ENCODE data around the gene UQCC5. TPM values are rescaled to one million over a fixed set of nuclear protein-coding genes. Genes with fewer than 3 reads are reported as not detected.

The UQCC5 gene
- total and polyA plus RNA-seq, 2 donors (not counting 3 experiments of a cell fraction or from before 2014, with no cell fraction given): 9.9 to 22.6 TPM

GRCh38 chr3:52533623-52534280 is 2.7 kb upstream of the UQCC5 start, which contains the start of gene NT5DC2:
Gene NT5DC2, minus strand, starts transcription at chr3:52533857. Its CDS starts 120 bp downstream, at chr3:52533737.
- intact Hi-C loops (cut with micrococcal nuclease) (no loop called here), dilution Hi-C loops (cut with MboI; ENCODE audit: extremely low pct_ligation_motif_present, low sequenced_read_pairs) (no loop called here)
- peak within 1 kb of the TSS; percentile 95 for H3K9ac ChIP-seq (replicated peaks; ENCODE audit: extremely low read depth, insufficient read depth, low read length)
- CTCF ChIA-PET: no interaction called here
- H3K9me1 ChIP-seq (replicated peaks; ENCODE audit: control insufficient read depth, extremely low read depth, insufficient read depth, low read length): no peaks in the 10 kb centered on the region
- TF ChIP-seq CTCF (IDR thresholded peaks at IDR 0.05; ENCODE audit: extremely low read depth in 1 of 2, insufficient read depth in 1 of 2, low read depth in 1 of 2, low read length in 2 of 2) (peak in 1 of 2 donors; percentile 21), POLR2A (IDR thresholded peaks at IDR 0.05; ENCODE audit: low read depth, low read length) (peak; percentile 52), EZH2 (IDR thresholded peaks at IDR 0.05; ENCODE audit: borderline replicate concordance, low read depth, low read length, severe bottlenecking) (no peak), MYC (IDR thresholded peaks at IDR 0.05; ENCODE audit: low read depth, low read length) (no peak), FOS (IDR thresholded peaks at IDR 0.05; ENCODE audit: borderline replicate concordance, insufficient read depth, low read length) (no peak), MAX (IDR thresholded peaks at IDR 0.05; ENCODE audit: insufficient read depth, insufficient read length) (no peak), GATA2 (IDR thresholded peaks at IDR 0.05; ENCODE audit: insufficient read depth, insufficient read length, low read depth, low read length) (no peak), POLR2AphosphoS5 (IDR thresholded peaks at IDR 0.05; ENCODE audit: insufficient read depth, low read depth, low read length) (peak; percentile 36), JUN (IDR thresholded peaks at IDR 0.05; ENCODE audit: borderline replicate concordance, insufficient read depth, insufficient read length, low read depth) (no peak)
- H3K27me3 ChIP-seq (ENCODE audit: control insufficient read depth in 2 of 2, insufficient read depth in 2 of 2, low read length in 2 of 2): no peaks in the 10 kb centered on the region
- DNase-seq (ENCODE audit: low read depth, low spot score) (peak; percentile 58), FAIRE-seq (peak; percentile 62)
- POLR2A ChIA-PET: interaction anchor here (1.1 kb wide), 1 partner anchor 43 kb away, joined by 3 read pairs; no protein-coding TSS in a partner anchor
- peak within 1 kb of the TSS; percentile 34 to 90 (median 71) for H3K4me3 ChIP-seq (replicated peaks in 1 of 3; ENCODE audit: insufficient read depth in 1 of 3, low read depth in 1 of 3, low read length in 3 of 3)
- H3K27ac ChIP-seq (ENCODE audit: insufficient read depth, low read depth, low read length): peak within 1 kb of the TSS; percentile 92
- peaks cover 59% of the 10 kb centered on the region for H3K79me2 ChIP-seq (ENCODE audit: control insufficient read depth, insufficient read depth, low read length)
- H3K36me3 ChIP-seq (ENCODE audit: control insufficient read depth in 2 of 2, extremely low read depth in 1 of 2, insufficient read depth in 2 of 2, low read length in 2 of 2): peaks cover 0 to 5% of the 10 kb centered on the region in 2 experiments
- peaks cover 57% of the 10 kb centered on the region for H3K4me1 ChIP-seq (ENCODE audit: control insufficient read depth, extremely low read depth, insufficient read depth, low read length)
- no peaks in the 10 kb centered on the region for H3K9me3 ChIP-seq (replicated peaks; ENCODE audit: control insufficient read depth, insufficient read depth, low read length)
- H3K4me2 ChIP-seq (ENCODE audit: insufficient read depth, low read length): peak within 1 kb of the TSS; percentile 79
- H2AFZ ChIP-seq (ENCODE audit: low read depth, low read length): no peak within 1 kb of the TSS
- no peaks in the 10 kb centered on the region for H4K20me1 ChIP-seq (replicated peaks; ENCODE audit: control insufficient read depth, extremely low read depth, insufficient read depth, low read length)
- BruUV-seq (replicated peaks): no TSS peak
